ENCODE results near the gene PER2. TPM values are rescaled to one million over a fixed set of nuclear protein-coding genes. Genes with fewer than 3 reads are reported as not detected.
A peak's percentile ranks its signal among the peaks of the same experiment; 100 is the strongest.

The PER2 gene
- total and polyA plus RNA-seq, 10 of the 15 experiments (the other 5 are each of a cell fraction or from before 2014, with no cell fraction given) = 1.5 to 15.1 (median 4.6) TPM

DNA sequence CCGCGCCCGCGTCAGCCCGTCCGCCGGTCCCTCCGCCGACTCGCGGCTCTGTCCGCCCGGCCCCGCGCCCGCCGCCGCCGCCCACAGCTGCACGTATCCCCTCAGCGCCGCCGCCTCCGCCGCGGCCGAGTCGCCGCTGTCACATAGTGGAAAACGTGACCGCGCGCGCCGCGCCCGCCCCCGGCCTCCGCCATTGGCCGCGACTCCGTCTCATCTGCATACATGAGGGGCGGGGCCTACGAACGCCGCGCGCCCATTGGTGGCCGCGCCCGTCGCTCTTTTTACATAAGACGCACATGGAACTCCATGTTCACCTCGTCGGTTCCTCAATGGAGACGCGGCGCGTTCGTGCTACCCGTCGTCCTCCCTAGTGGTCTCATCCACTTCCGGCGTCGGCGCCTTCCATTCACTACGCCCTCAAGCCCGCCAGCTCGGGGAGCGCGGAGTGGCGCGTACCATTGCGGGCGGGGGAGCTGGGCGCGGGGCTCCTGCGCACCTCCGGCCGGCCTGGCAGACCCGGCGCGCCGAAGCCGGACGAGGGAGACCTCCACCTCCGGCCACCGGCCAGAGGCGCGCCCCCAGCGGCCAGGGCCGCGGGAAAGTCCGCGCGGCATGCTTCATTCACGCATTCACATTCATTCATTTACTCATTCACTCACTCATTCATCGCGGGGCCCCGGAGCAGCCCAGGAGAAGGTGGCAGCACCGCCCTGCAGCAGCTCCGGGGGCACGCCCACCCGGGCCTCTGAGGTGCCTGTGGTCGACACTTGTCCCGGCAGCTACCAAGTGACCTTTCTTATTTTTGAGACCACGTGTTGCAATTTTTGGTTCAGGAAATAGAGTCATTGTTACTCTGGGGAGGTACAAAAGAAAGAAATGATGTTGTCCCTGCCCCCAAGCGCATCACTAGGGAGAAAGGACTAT is 502 bp upstream of the PER2 start (continued):
- TF ChIP-seq, protein P1, sequence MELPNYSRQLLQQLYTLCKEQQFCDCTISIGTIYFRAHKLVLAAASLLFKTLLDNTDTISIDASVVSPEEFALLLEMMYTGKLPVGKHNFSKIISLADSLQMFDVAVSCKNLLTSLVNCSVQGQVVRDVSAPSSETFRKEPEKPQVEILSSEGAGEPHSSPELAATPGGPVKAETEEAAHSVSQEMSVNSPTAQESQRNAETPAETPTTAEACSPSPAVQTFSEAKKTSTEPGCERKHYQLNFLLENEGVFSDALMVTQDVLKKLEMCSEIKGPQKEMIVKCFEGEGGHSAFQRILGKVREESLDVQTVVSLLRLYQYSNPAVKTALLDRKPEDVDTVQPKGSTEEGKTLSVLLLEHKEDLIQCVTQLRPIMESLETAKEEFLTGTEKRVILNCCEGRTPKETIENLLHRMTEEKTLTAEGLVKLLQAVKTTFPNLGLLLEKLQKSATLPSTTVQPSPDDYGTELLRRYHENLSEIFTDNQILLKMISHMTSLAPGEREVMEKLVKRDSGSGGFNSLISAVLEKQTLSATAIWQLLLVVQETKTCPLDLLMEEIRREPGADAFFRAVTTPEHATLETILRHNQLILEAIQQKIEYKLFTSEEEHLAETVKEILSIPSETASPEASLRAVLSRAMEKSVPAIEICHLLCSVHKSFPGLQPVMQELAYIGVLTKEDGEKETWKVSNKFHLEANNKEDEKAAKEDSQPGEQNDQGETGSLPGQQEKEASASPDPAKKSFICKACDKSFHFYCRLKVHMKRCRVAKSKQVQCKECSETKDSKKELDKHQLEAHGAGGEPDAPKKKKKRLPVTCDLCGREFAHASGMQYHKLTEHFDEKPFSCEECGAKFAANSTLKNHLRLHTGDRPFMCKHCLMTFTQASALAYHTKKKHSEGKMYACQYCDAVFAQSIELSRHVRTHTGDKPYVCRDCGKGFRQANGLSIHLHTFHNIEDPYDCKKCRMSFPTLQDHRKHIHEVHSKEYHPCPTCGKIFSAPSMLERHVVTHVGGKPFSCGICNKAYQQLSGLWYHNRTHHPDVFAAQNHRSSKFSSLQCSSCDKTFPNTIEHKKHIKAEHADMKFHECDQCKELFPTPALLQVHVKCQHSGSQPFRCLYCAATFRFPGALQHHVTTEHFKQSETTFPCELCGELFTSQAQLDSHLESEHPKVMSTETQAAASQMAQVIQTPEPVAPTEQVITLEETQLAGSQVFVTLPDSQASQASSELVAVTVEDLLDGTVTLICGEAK (IDR thresholded peaks at IDR 0.05; ENCODE audit: borderline replicate concordance) = no peak
- TF ChIP-seq, protein P2, sequence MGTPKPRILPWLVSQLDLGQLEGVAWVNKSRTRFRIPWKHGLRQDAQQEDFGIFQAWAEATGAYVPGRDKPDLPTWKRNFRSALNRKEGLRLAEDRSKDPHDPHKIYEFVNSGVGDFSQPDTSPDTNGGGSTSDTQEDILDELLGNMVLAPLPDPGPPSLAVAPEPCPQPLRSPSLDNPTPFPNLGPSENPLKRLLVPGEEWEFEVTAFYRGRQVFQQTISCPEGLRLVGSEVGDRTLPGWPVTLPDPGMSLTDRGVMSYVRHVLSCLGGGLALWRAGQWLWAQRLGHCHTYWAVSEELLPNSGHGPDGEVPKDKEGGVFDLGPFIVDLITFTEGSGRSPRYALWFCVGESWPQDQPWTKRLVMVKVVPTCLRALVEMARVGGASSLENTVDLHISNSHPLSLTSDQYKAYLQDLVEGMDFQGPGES (IDR thresholded peaks at IDR 0.05) = peak; percentile 82
- TF ChIP-seq, protein P3, sequence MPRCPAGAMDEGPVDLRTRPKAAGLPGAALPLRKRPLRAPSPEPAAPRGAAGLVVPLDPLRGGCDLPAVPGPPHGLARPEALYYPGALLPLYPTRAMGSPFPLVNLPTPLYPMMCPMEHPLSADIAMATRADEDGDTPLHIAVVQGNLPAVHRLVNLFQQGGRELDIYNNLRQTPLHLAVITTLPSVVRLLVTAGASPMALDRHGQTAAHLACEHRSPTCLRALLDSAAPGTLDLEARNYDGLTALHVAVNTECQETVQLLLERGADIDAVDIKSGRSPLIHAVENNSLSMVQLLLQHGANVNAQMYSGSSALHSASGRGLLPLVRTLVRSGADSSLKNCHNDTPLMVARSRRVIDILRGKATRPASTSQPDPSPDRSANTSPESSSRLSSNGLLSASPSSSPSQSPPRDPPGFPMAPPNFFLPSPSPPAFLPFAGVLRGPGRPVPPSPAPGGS (IDR thresholded peaks at IDR 0.05; ENCODE audit: borderline replicate concordance, insufficient read depth, low read depth, low read length, poor library complexity, severe bottlenecking) = no peak
- TF ChIP-seq RAD51 (IDR thresholded peaks at IDR 0.05) (peak; percentile 76), STAT1 (conservative IDR thresholded peaks at IDR 0.05) (0 out of 2 replicates have a peak, but pooled peaks have one; percentile 47), IRF4 (IDR thresholded peaks at IDR 0.05; ENCODE audit: low read depth, low read length) (no peak), CHD4 (IDR thresholded peaks at IDR 0.05) (no peak), EED (IDR thresholded peaks at IDR 0.05; ENCODE audit: low read depth) (no peak), SUZ12 (IDR thresholded peaks at IDR 0.05; ENCODE audit: unreplicated experiment) (no peak), SP1 (IDR thresholded peaks at IDR 0.05; ENCODE audit: low read depth, low read length) (peak; percentile 95)
- TF ChIP-seq, protein P4, sequence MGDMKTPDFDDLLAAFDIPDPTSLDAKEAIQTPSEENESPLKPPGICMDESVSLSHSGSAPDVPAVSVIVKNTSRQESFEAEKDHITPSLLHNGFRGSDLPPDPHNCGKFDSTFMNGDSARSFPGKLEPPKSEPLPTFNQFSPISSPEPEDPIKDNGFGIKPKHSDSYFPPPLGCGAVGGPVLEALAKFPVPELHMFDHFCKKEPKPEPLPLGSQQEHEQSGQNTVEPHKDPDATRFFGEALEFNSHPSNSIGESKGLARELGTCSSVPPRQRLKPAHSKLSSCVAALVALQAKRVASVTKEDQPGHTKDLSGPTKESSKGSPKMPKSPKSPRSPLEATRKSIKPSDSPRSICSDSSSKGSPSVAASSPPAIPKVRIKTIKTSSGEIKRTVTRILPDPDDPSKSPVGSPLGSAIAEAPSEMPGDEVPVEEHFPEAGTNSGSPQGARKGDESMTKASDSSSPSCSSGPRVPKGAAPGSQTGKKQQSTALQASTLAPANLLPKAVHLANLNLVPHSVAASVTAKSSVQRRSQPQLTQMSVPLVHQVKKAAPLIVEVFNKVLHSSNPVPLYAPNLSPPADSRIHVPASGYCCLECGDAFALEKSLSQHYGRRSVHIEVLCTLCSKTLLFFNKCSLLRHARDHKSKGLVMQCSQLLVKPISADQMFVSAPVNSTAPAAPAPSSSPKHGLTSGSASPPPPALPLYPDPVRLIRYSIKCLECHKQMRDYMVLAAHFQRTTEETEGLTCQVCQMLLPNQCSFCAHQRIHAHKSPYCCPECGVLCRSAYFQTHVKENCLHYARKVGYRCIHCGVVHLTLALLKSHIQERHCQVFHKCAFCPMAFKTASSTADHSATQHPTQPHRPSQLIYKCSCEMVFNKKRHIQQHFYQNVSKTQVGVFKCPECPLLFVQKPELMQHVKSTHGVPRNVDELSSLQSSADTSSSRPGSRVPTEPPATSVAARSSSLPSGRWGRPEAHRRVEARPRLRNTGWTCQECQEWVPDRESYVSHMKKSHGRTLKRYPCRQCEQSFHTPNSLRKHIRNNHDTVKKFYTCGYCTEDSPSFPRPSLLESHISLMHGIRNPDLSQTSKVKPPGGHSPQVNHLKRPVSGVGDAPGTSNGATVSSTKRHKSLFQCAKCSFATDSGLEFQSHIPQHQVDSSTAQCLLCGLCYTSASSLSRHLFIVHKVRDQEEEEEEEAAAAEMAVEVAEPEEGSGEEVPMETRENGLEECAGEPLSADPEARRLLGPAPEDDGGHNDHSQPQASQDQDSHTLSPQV (IDR thresholded peaks at IDR 0.05) = peak; percentile 30; the same call in 1 of the 2 replicates
- TF ChIP-seq, protein P5, sequence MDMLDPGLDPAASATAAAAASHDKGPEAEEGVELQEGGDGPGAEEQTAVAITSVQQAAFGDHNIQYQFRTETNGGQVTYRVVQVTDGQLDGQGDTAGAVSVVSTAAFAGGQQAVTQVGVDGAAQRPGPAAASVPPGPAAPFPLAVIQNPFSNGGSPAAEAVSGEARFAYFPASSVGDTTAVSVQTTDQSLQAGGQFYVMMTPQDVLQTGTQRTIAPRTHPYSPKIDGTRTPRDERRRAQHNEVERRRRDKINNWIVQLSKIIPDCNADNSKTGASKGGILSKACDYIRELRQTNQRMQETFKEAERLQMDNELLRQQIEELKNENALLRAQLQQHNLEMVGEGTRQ (IDR thresholded peaks at IDR 0.05; ENCODE audit: borderline replicate concordance, low read depth, low read length) = peak; percentile 19; the same call in 1 of the 2 replicates

Data from GM12878 (cell line).